Measurements from ENCODE around the gene DOK6. TPM values are rescaled to one million over a fixed set of nuclear protein-coding genes. Genes with fewer than 3 reads are reported as not detected.

Gene DOK6
- total RNA-seq, 6 donors from 2014 or later: 0.89 to 6.1 (median 1.9) TPM

- TF ChIP-seq POLR2A (IDR thresholded peaks at IDR 0.05): no peak
- TF ChIP-seq CTCF (IDR thresholded peaks at IDR 0.05): no peak
- TF ChIP-seq POLR2AphosphoS5 (IDR thresholded peaks at IDR 0.05): no peak
- TF ChIP-seq EP300 (IDR thresholded peaks at IDR 0.05): no peak
- WGBS, 2 donors: 75 to 92% methylated on average over 2 of the region's 2 CpGs
- Histone ChIP-seq H3K9me3 (peaks cover 0 to 3% (median under 1%) of the 10 kb centered on the region in 4 donors), H3K36me3 (no peaks in the 10 kb centered on the region), H3K4me3 (no peak overlapping the region), H3K27me3 (no peaks in the 10 kb centered on the region), H3K4me1 (no peaks in the 10 kb centered on the region), H3K27ac (no peak overlapping the region)
- DNase-seq (no peak), ATAC-seq (ENCODE audit: low FRiP score in 2 of 2) (no peak)
These were observed 35.8 kb upstream of the DOK6 start for GRCh38 chr18:69364930-69365329.

GRCh38 chr18:69365658-69366057, 35.0 kb upstream of the DOK6 start:
- Histone ChIP-seq H3K4me1 (no peaks in the 10 kb centered on the region), H3K27me3 (no peaks in the 10 kb centered on the region), H3K9me3 (peaks cover 0 to under 1% (median 0%) of the 10 kb centered on the region in 4 donors), H3K4me3 (no peak overlapping the region), H3K36me3 (no peaks in the 10 kb centered on the region), H3K27ac (no peak overlapping the region)
- no peak for DNase-seq
- ATAC-seq (ENCODE audit: low FRiP score in 2 of 2): no peak
- TF ChIP-seq CTCF (IDR thresholded peaks at IDR 0.05): no peak
- TF ChIP-seq POLR2A (IDR thresholded peaks at IDR 0.05): no peak
- TF ChIP-seq POLR2AphosphoS5 (IDR thresholded peaks at IDR 0.05): no peak
- TF ChIP-seq EP300 (IDR thresholded peaks at IDR 0.05): no peak
- 78 to 87% methylated on average over 4 of the region's 4 CpGs for WGBS, 2 donors

- ATAC-seq (ENCODE audit: low FRiP score in 2 of 2) (no peak), DNase-seq (no peak)
- Histone ChIP-seq H3K4me3 (no peak overlapping the region), H3K27ac (no peak overlapping the region), H3K36me3 (no peaks in the 10 kb centered on the region), H3K9me3 (no peaks in the 10 kb centered on the region), H3K27me3 (no peaks in the 10 kb centered on the region), H3K4me1 (no peaks in the 10 kb centered on the region)
- no peak for TF ChIP-seq CTCF (IDR thresholded peaks at IDR 0.05)
- no peak for TF ChIP-seq POLR2A (IDR thresholded peaks at IDR 0.05)
- 93% methylated on average over 2 of the region's 2 CpGs for WGBS, 2 donors
These were observed 33.6 kb upstream of the DOK6 start for GRCh38 chr18:69367104-69367503.

GRCh38 chr18:69371729-69372128, 29.0 kb upstream of the DOK6 start:
- no peak overlapping the region for H3K4me3 ChIP-seq
- H3K36me3 ChIP-seq: no peaks in the 10 kb centered on the region
- TF ChIP-seq POLR2A (IDR thresholded peaks at IDR 0.05): no peak
- no peak for TF ChIP-seq EP300 (IDR thresholded peaks at IDR 0.05)
- TF ChIP-seq POLR2AphosphoS5 (IDR thresholded peaks at IDR 0.05): no peak
- no peak for TF ChIP-seq CTCF (IDR thresholded peaks at IDR 0.05)
- no peak overlapping the region for H3K27ac ChIP-seq
- 69 to 73% methylated on average over 2 of the region's 2 CpGs for WGBS, 2 donors
- no peaks in the 10 kb centered on the region for H3K9me3 ChIP-seq
- DNase-seq (no peak), ATAC-seq (ENCODE audit: low FRiP score in 2 of 2) (no peak)
- no peaks in the 10 kb centered on the region for H3K27me3 ChIP-seq
- H3K4me1 ChIP-seq: no peaks in the 10 kb centered on the region

GRCh38 chr18:69380324-69380723, 20.4 kb upstream of the DOK6 start:
- no peak for TF ChIP-seq EP300 (IDR thresholded peaks at IDR 0.05)
- TF ChIP-seq POLR2A (IDR thresholded peaks at IDR 0.05): no peak
- no peak for TF ChIP-seq CTCF (IDR thresholded peaks at IDR 0.05)
- TF ChIP-seq POLR2AphosphoS5 (IDR thresholded peaks at IDR 0.05): no peak
- ATAC-seq (ENCODE audit: low FRiP score in 2 of 2) (no peak), DNase-seq (no peak)
- no peaks in the 10 kb centered on the region for H3K4me1 ChIP-seq
- no peaks in the 10 kb centered on the region for H3K27me3 ChIP-seq
- 79 to 91% methylated on average over 7 of the region's 7 CpGs for WGBS, 2 donors
- no peaks in the 10 kb centered on the region for H3K36me3 ChIP-seq
- no peak overlapping the region for H3K4me3 ChIP-seq
- H3K9me3 ChIP-seq: no peaks in the 10 kb centered on the region
- no peak overlapping the region for H3K27ac ChIP-seq
